Karpas-422 (cell line): ENCODE measurements around the gene UNC93B1. TPM values are rescaled to one million over a fixed set of nuclear protein-coding genes. Genes with fewer than 3 reads are reported as not detected.
"Not testable (repeated sequence)": the region's sequence is repeated elsewhere in the genome, so short reads cannot be mapped to it uniquely, and the experiment has no call there.

ENCODE experiments used
- DNase-seq: peaks from one replicate; pipeline ENCODE4 v3.0.0-alpha.2; 2015
- H2AFZ ChIP-seq: fragments of 200-600 bp; sonication (generic); 2 replicates; pipeline ENCODE4 v1.6.1; 2014; ENCODE audit warnings: antibody characterized with exemption, low read length, mixed read lengths
- H3K27ac ChIP-seq: fragments of 200-600 bp; sonication (generic); 2 replicates; pipeline ENCODE4 v1.5.1; 2014; ENCODE audit warnings: mild to moderate bottlenecking, low read length, moderate library complexity
- H3K27me3 ChIP-seq: fragments of 200-600 bp; sonication (generic); 2 replicates; pipeline ENCODE4 v1.6.1; 2014; ENCODE audit warnings: low read length, mixed read lengths
- H3K36me3 ChIP-seq: fragments of 200-600 bp; sonication (generic); 2 replicates; pipeline ENCODE4 v1.6.1; 2014; ENCODE audit warnings: low read length, mixed read lengths; ENCODE audit not compliant: insufficient read depth
- H3K4me1 ChIP-seq: fragments of 200-600 bp; sonication (generic); 2 replicates; pipeline ENCODE4 v1.6.1; 2014; ENCODE audit warnings: mild to moderate bottlenecking, low read length, mixed read lengths
- H3K4me2 ChIP-seq: fragments of 200-600 bp; sonication (generic); 2 replicates; pipeline ENCODE4 v1.6.1; 2014; ENCODE audit warnings: low read length, low read depth, mild to moderate bottlenecking; ENCODE audit not compliant: poor library complexity, severe bottlenecking
- H3K4me3 ChIP-seq: fragments of 200-600 bp; sonication (generic); 2 replicates; pipeline ENCODE4 v1.5.1; 2014; ENCODE audit warnings: mild to moderate bottlenecking, antibody characterized with exemption, low read length, mixed read lengths
- H3K79me2 ChIP-seq: fragments of 200-600 bp; sonication (generic); 2 replicates; pipeline ENCODE4 v1.6.1; 2014; ENCODE audit warnings: mild to moderate bottlenecking, low read length, mixed read lengths
- H3K9ac ChIP-seq: fragments of 200-600 bp; sonication (generic); 2 replicates; pipeline ENCODE4 v1.6.0; 2014; ENCODE audit warnings: low read length
- H3K9me2 ChIP-seq: fragments of 200-600 bp; sonication (generic), shearing (Covaris generic); replicated peaks from 2 replicates; pipeline ENCODE4 v1.6.0; 2014; ENCODE audit warnings: mild to moderate bottlenecking, low read length, moderate library complexity; ENCODE audit not compliant: insufficient read depth
- H3K9me3 ChIP-seq: fragments of 300-700, 200-600 bp; sonication (generic); 2 replicates; pipeline ENCODE4 v1.6.1; 2014; ENCODE audit warnings: low read length, mixed read lengths
- H4K20me1 ChIP-seq: fragments of 200-600 bp; sonication (generic); 2 replicates; pipeline ENCODE4 v1.6.1; 2014; ENCODE audit warnings: mild to moderate bottlenecking, antibody characterized with exemption, low read length, low read depth; ENCODE audit not compliant: insufficient read depth
- total RNA-seq: library from RNA; depleted of rRNA; stranded (reverse); fragments of >200 nt; shearing (Covaris generic); gene quantifications from 2 replicates; pipeline ENCODE4 v1.2.3, GENCODE V29; 2014; ENCODE audit warnings: low replicate concordance

Gene UNC93B1
- total RNA-seq, 1 experiment from 2014 or later: 71.1 TPM

DNA sequence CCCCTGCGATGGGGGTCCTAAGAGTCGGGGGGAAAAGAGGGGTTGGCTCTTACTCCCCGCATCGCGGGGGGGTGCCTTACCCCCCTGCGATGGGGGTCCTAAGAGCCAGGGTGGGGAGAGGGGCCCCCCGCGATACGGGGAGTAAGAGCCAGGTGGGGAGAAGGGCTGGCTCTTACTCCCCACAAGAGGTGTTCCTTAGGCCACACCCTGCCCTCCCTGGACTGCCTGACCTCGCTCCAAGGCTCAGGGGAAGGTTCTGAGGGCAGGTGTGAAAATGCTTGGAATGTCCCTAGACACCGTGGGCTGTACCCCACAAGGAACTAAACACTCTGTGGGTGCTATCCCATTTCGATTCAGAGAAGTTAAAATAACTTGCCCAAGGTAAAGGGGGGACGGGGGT is 7.8 kb downstream of the UNC93B1 start:
- H3K9me3 ChIP-seq: no peaks in the 10 kb centered on the region
- no peaks in the 10 kb centered on the region for H3K27me3 ChIP-seq
- H3K9ac ChIP-seq: no peak overlapping the region
- H3K9me2 ChIP-seq: no peaks in the 10 kb centered on the region
- H3K79me2 ChIP-seq: no peaks in the 10 kb centered on the region
- no peak for DNase-seq
- H3K4me3 ChIP-seq: no peak overlapping the region
- peaks cover 6% of the 10 kb centered on the region for H3K36me3 ChIP-seq
- H3K4me2 ChIP-seq: no peak overlapping the region
- no peak overlapping the region for H3K27ac ChIP-seq
- H3K4me1 ChIP-seq: no peaks in the 10 kb centered on the region
- H2AFZ ChIP-seq: no peak overlapping the region
- H4K20me1 ChIP-seq: peaks cover 8% of the 10 kb centered on the region

DNA sequence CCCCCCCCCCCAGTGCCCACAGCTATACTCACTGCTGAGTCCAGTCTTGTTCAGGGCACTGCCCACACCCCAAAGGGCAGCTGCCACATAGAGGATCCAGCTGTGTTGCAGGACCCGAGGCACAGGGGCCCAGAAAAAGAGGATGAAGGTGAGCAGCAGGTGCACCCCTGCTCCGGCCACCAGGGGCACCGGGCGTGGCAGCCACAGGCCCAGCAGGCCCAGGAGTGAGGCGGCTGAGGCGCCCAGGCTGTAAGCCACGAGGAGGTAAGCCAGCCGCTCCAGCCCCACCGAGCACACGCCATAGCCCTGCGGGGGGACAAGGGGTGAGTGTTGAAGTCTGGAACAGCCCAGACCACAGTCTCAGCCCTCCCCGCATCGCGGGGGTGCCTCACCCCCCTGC is 8.3 kb downstream of the UNC93B1 start:
- H3K79me2 ChIP-seq, H3K27me3 ChIP-seq, H3K36me3 ChIP-seq, DNase-seq, H3K9ac ChIP-seq, H3K4me2 ChIP-seq, H2AFZ ChIP-seq, H4K20me1 ChIP-seq, H3K9me3 ChIP-seq, H3K4me3 ChIP-seq, H3K27ac ChIP-seq, H3K9me2 ChIP-seq, H3K4me1 ChIP-seq: not testable (repeated sequence)

DNA sequence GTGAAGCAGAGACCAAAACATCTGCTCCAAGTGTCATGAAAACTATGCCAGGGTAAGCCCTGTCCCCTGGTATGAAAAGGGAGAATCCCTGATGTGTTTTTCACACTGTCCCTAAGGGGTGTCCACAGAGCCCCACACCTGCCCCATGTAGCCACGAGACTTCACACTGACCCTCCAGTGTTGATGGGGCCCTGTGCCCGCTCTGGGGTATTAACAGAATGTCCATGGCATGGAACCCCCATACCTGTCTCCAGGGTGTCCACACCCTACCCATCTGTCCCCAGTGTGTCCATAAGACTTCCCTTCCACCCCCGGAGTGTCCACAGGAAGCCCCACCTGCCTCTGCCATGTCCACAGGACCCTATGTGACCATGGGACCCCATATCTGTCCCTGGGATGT is 8.8 kb downstream of the UNC93B1 start:
- H3K9me3 ChIP-seq, H4K20me1 ChIP-seq, H3K36me3 ChIP-seq, DNase-seq, H3K4me2 ChIP-seq, H3K27me3 ChIP-seq, H3K4me3 ChIP-seq, H3K9ac ChIP-seq, H3K4me1 ChIP-seq, H3K79me2 ChIP-seq, H3K9me2 ChIP-seq, H3K27ac ChIP-seq, H2AFZ ChIP-seq: not testable (repeated sequence)

DNA sequence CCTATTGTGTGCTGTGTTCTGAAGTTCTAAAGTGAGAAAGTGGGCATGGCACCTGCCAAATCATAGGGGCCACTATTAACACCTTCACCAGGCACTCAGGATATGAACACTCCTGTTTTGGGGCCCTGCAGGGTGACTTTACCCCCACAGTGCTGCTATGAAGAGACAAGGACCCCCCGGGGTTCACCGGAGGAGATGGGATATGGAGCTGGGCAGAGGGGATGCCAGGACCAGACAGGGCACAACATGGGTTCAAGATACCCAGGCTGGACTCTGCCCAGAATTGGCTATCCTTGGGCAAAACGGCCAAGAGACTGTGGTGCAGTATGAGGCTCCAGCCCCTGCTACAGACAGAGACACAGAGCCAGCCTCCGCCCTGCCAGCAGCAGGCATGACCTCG is 9.5 kb downstream of the UNC93B1 start:
- not testable (repeated sequence) for H3K27ac ChIP-seq, H4K20me1 ChIP-seq, H2AFZ ChIP-seq, H3K36me3 ChIP-seq, H3K9me3 ChIP-seq, H3K9ac ChIP-seq, H3K4me1 ChIP-seq, H3K9me2 ChIP-seq, DNase-seq, H3K4me2 ChIP-seq, H3K27me3 ChIP-seq, H3K4me3 ChIP-seq, H3K79me2 ChIP-seq

DNA sequence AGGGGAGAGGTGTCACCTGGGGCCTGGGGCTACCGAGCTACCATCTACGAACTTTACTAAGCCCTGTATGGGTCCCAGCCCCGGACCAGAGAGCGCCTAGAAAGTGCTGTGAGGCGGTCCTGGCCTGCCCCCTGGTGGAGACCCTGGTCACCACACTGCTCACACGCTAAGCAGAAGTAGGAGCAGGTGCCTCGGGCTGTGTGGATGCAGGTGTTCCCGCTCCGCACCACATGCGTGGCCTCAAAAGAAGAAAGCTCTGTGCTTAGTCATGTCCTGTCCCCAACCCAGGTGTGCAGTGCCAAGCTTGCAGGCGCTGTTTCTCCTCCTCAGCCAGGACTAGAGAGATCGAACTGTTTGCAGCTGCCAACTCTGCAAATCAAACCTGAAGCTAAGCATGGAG is 10.1 kb downstream of the UNC93B1 start:
- not testable (repeated sequence) for H3K9me3 ChIP-seq, H3K4me2 ChIP-seq, H3K79me2 ChIP-seq, H3K4me1 ChIP-seq, H3K9ac ChIP-seq, H3K27ac ChIP-seq, H3K36me3 ChIP-seq, H3K27me3 ChIP-seq, H3K4me3 ChIP-seq, H2AFZ ChIP-seq, H4K20me1 ChIP-seq, H3K9me2 ChIP-seq
- peak; percentile 54 for DNase-seq

DNA sequence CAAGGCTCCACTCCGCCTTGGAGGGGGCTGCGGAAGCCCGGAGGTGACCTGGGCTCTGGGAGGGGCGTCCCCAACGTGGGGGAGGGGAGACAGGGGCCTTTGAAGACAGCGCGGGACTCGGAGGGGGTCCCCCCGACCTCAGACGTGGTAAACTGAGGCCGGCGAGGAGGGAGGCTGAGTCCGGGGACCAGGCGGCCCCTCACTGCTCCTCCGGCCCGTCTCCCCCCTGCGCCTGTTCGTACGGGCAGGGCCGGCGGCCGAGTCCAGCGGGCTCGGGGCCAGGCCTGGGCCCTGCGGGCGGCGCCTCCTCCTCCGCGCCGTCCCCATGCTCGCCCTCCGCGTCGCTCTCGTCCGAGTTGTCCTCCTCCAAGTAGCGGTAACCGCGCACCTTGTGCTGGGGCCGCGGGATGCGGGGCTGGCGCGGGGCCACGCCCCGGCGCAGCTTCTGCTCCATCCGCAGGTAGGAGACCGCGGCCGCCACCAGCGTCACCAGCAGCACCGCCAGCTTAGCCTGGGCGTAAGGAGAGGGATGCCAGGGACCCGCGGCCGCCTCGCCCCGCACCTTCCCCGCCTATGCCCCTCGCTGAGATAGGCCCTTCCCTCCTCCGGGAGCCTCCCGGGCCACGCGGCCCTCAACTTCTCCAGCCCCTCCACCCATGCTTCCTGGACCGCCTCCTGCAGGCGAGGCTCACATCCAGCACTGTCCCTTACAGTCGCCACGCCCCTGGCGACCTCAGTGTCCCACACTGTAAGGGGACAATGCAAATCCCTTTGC is 12.4 kb downstream of the UNC93B1 start:
- H3K79me2 ChIP-seq, H3K4me1 ChIP-seq, H3K4me2 ChIP-seq, H3K4me3 ChIP-seq, H4K20me1 ChIP-seq, H3K27ac ChIP-seq, H3K9ac ChIP-seq, H3K9me3 ChIP-seq, H2AFZ ChIP-seq, H3K9me2 ChIP-seq, DNase-seq, H3K36me3 ChIP-seq, H3K27me3 ChIP-seq: not testable (repeated sequence)

DNA sequence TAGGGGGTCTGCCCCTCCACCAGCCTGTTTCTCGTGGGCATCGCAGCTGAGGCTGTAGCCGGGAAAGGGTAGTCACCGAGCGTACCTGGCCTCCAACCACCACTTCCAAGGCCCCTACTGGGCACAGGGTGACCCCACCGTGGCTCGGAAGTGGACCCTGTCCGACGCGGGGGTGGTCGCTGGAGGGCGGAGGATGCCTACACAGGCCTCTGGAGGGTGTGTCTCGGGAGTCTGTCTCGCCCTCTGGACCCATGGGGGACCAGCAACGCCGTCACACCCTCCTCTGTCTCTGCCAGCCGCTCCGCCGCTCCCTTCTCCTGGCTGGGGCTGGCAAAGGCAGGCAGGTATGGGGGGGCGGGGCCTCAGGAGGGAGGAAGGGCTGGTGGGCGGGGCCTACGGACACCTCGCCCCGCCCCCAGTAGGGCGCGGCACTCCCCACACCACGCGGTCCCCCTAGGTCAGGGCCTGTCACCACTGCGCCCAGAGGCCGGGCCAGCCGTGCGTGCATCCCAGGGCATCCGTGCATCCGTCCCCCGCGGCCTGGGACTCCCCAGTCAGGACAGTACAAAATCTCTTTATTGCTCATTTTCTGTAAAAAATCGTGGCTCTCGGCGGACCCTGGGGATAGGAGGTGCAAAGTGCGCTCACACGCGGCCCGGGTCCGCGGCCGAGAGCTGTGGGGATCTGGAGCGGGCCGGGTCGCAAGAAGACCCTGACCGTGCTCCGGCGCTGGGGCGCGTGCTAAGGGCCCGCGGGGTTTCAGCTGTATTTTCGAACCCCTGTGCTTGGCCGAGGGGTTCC is 13.2 kb downstream of the UNC93B1 start:
- not testable (repeated sequence) for H3K4me1 ChIP-seq, DNase-seq, H3K4me3 ChIP-seq, H3K27ac ChIP-seq, H2AFZ ChIP-seq, H3K9ac ChIP-seq, H3K36me3 ChIP-seq, H4K20me1 ChIP-seq, H3K9me2 ChIP-seq, H3K27me3 ChIP-seq, H3K4me2 ChIP-seq, H3K79me2 ChIP-seq, H3K9me3 ChIP-seq

DNA sequence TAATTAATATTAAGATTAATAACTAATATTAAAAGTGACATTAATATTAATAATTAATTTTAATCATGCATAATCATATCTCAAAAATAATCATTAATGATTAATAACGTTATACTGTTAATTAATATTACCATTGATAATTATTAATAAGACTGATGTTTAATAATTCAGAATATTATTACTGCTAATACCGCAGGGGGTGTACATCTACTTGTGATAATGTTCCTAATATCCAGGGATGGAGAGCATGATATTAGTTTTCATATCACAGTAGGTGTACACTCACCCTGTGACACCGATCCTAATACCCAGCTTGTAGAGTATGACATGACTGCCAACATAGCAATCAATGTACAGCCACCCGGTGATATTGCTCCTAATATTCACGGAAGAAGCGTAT is 18.6 kb downstream of the UNC93B1 start:
- not testable (repeated sequence) for H3K9me2 ChIP-seq, H2AFZ ChIP-seq, H3K4me3 ChIP-seq, H3K36me3 ChIP-seq, H3K4me1 ChIP-seq, H3K27me3 ChIP-seq, H3K27ac ChIP-seq, H4K20me1 ChIP-seq, H3K9me3 ChIP-seq, H3K4me2 ChIP-seq, DNase-seq, H3K9ac ChIP-seq, H3K79me2 ChIP-seq
